ENCODE results near the gene FRMD1.

Gene FRMD1

GRCh38 chr6:168110437-168110836, 31.4 kb upstream of the FRMD1 start:
- no peak for DNase-seq

GRCh38 chr6:168109171-168109570, 30.2 kb upstream of the FRMD1 start:
- DNase-seq, result no peak

- peak in 1 of 2 experiments; percentile 6 for DNase-seq
Measured at GRCh38 chr6:168107191-168107983, 28.4 kb upstream of the FRMD1 start.

- no peak for DNase-seq
Measured at GRCh38 chr6:168106633-168107005, 27.6 kb upstream of the FRMD1 start.

- no peak for DNase-seq
Measured at GRCh38 chr6:168105813-168106632, 27.0 kb upstream of the FRMD1 start.

DNA sequence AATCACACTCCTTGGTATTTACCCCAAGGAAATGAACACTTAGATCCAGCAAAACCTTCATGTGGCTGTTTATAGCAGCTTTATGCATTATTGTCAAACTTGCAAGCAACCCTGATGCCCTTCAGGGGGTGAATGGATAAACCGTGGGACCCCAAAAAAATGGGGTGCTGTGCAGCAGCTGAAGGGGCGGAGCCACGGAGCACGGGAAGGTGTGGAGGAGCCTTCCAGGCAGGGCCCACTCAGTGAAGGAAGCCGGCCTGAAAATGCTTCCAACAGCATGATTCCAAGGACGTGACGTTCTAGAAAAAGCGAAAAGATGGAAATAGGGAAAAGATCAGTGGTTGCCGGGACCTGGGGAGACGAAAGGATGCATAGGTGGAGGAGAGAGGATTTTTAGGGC, 25.6 kb upstream of the FRMD1 start:
- DNase-seq, result no peak

- no peak for DNase-seq
Measured at GRCh38 chr6:168103050-168103830, 24.2 kb upstream of the FRMD1 start.

DNA sequence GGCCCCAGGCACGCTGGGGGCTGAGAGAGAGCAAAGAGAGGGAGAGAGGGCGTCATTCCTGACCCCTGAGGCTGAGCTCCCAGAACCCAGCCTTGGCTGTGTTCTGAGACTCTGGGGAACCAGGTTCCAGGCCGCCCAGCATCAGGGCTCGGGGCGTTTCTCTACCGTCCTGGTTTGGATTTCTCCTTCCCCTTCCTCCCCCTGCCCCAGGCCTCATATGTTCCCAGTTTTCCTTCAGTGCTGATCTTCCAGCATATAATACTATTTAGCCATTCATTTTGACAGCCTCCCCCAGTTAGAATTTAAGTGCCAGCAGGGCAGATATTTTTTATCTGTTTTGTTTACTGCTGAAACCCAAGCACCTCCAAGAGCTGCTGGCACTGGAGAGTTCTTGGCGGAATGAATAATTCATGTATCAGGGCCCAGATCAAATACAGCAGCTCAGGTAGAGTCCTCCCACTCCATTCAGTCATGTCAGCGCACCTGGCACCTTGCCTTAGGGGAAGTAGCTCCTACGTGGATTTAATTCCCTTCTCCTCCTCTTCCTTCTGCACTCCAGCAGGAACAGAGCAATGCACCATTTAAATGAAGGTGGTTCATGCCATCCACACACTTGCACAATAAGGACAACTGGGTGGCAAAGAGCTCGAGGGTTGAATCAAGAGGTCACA, 23.4 kb upstream of the FRMD1 start:
- DNase-seq, result no peak

DNA sequence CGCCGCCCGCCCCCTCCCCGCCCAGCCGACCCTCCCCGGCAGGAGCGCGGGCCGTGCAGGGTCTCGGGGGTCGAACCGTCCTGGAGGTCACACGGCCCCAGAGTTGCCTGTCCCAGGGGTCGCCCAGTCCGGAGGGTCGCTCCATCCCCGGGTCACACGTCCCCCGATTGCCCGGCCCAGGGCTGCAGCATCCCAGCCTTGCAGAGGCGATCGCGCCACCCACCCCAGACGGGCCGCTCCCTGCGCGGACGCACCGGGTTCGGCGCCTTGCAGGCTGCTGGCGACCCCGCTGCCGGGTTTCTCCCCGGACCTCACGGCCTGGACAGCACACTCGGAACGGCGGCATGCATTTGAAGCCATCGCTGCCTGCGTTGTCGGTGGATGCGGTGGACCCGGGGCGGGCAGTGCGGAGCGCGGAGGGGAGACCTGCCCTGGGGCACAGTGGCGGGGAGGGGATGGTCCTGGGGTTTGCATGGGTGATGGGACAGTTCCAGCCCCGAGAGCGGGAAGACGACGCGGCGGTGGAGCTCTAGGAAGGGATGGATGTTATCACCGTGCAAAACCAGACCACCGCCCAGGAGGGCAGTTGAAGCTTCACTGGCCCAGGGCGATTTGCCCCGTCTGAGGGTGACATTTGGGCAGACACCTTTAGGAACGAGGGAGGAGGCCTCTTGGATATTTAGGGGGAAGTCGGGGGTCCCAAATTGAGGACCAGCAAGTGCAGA, 22.7 kb upstream of the FRMD1 start:
- no peak for DNase-seq

DNA sequence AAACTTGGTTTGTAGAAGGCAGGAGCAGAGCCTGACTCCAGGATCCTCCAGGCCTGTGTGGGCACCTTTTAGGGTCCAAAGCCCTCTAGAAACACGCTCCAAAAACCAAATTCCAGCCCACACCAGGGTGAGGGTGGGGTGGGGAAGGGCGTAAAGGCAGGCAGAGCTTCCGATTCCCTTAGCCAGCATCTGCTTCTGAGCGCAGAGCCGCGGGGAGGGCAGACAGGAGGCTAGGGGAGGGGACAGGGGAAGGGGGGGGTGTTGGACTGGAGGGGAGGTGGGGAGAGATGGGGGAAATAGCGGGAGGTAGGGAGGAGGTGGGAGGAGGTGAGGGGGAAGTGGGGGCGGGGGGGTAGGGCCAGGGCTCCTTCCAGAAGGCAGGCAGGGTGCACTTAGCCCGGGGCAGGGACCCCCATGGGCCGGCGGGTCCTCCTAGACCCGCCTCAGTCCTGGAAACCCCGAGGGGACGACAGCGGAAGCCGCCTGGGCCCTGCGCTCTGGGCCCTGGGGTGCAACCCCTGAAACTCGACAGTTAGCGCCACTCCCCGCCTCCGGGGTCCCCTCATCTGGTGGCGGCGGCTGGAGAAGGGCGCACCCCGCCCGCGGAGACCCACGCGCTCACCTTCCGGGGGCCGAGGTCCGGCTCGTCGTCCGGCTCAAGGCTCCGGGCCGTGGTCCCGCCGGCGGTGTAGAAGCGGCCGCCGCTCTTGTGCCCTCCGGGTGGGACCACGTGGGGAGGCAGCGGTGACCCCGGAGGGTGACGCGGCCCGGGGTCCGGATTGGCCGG, 22.0 kb upstream of the FRMD1 start:
- no peak for DNase-seq

DNA sequence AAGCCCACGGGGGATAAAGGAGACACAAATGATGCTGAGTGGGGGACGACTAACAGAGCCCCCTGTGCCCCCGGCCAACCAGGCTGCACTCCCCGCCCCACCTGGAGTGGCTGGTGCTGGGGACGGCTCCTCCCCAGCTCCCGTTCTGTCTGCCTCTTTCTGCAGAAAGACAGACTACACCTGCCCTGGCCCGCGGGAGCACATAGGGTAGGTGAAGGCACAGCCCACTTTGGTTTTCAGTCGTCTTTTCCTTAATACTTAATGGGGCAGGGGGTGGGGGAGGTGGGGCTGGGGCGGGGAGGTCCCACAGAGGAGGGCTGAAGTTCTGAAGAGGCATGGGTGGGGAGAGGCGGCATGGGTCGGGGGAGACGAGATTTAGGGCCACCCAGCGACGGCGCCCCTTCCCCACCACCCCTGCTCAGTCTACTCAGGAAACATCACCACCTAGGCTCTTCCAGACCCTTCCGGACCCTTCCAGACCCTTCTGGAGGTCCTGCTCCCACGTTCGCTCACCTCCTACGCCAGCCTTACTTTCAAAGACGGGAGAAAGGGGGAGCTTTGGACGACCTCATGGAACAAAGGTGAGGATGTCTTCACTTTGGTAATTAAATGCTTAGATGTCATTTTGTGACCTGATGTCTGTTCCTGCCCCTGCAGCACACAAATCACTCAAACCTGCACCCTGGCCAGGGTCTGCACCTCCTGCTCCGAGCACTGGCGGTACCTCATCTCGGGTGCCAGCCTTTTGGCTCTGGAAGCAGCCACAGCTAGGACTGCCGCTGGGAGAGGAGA, 21.2 kb upstream of the FRMD1 start:
- DNase-seq, result no peak

GRCh38 chr6:168099201-168100010, 20.4 kb upstream of the FRMD1 start:
- DNase-seq, result no peak

DNA sequence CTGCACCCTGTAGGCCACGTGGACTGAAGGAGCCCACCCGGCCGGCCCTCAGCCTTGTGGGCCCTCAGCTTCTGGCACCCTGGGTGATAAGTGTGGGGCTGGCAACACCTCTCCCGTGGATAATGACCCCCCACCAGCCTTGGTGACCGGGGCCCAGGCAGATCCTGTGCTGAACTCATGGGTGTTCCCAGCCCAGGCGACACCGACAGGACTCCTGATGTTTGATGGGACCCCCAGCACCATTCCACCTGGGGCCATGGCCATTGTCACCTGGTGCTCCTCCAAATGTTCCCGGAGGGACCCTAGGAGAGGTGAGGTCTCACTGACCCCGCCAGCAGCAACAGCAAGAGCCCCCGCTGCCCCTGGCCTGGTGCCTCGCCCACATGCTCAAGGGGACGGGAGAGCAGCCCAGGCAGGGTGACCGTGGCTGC, 19.4 kb upstream of the FRMD1 start:
- no peak for DNase-seq

DNA sequence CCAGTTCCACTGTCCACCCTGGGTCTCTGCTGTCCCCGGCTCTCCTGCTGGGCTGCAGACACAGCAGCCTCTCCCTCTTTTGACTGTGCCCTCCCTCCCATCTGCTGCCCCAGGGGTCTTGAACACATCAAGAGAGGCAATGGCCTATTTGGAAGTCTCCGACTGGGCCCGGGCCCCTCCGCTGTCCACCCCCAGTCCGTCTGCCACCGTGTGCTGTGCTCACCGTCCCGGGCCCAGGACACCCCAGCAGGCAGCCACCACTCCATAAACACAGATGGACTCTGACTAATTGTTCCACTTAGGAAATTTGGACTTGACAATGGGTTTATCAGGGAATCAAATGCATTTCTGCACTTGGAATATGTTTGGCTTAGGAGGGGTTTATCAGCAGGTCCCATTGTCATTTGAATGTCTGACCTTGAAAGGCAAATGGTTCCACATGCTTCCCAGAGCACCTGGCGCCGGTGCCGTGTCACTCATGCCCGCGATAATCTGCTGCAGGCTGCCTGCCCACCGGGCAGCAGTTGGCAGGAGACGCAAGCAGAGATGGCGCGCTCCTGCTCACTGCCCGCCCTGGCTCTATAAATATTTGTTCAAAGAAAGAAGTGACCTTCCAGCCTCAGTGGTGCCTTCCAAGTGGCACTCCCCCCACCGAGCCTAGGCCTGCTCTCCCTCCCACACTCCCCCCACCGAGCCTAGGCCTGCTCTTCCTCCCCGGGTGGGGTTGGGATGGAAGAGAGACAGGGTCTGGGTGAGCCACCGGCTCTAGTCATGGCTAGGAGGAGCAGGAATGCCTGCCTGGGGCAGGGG, 18.8 kb upstream of the FRMD1 start:
- no peak for DNase-seq

- no peak for DNase-seq
Measured at GRCh38 chr6:168097221-168097620, 18.2 kb upstream of the FRMD1 start.

DNA sequence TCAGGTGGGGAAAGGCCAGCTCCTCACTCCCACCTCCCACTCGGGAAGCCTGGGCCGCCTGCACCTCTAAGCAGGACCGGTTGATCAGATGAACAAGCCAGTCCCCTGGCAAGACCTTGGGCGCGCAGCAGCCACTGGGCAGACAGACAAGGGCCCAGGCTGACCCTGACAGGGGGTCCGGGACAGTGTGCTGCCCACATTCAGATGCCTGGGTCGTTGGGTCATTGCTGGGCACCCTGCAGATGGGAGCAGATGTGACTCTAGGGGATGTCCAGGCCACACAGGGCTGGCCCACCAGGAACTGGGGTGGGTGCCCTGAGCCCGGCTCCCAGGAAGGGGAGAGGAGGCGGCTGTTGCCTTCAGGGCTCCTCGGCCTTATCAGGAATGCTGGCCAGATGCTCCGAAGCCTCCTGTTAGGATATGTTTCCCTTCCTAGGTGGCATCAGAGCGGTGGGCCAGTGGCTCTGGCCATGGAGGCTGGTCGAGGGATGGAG, 17.3 kb upstream of the FRMD1 start:
- no peak for DNase-seq

- no peak for DNase-seq
Measured at GRCh38 chr6:168095716-168096250, 16.8 kb upstream of the FRMD1 start.

DNA sequence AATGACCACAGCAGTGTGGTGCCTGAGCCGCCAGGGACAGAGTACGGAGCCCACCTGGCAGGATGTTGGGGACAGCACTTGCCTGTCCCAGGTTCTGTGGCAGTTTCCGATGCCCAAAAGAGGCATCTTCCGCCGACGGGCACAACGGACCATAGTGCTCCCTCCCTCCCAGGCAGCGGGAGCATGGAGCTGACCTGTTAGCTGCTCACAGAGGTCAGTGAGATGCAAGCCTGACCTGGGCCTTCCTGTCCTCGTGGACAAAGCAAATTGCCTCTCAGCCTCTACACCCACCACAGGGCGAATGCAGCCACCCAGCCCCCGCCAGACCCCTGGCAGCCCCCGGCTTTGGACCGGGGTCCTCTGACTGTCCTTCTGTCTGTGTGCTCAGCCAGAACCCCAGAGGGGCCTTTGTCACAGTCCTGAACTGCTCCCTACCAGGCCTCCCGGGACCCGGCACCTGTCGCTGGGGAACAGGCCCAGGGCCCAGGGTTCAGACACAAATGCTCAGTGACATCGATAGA, 16.2 kb upstream of the FRMD1 start:
- DNase-seq, result no peak

Data from SW 1271 (cell line).